Measurements from ENCODE around the gene BTBD9.
"Not testable (repeated sequence)": the region's sequence is repeated elsewhere in the genome, so short reads cannot be mapped to it uniquely, and the experiment has no call there.

The BTBD9 gene

DNA sequence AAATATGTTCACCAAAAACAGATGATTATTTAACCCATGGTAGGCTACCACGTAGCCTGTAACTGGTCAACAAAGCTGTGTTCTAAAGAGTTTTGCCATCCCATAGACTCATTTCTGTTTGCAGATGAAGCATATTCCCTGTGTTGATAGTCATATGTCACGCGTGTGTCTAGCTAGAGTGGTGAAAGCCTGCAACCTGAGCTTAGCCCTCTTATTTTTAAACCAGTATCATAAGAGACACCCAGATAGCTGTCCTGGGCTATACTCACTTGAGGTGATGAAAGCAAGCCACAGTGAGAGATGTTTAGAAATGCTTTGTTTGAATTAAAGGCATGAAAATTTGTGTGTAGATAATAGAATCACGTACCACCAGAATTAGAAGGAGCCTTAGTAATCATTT is 512.4 kb downstream of the BTBD9 start:
- TF ChIP-seq, protein P1, sequence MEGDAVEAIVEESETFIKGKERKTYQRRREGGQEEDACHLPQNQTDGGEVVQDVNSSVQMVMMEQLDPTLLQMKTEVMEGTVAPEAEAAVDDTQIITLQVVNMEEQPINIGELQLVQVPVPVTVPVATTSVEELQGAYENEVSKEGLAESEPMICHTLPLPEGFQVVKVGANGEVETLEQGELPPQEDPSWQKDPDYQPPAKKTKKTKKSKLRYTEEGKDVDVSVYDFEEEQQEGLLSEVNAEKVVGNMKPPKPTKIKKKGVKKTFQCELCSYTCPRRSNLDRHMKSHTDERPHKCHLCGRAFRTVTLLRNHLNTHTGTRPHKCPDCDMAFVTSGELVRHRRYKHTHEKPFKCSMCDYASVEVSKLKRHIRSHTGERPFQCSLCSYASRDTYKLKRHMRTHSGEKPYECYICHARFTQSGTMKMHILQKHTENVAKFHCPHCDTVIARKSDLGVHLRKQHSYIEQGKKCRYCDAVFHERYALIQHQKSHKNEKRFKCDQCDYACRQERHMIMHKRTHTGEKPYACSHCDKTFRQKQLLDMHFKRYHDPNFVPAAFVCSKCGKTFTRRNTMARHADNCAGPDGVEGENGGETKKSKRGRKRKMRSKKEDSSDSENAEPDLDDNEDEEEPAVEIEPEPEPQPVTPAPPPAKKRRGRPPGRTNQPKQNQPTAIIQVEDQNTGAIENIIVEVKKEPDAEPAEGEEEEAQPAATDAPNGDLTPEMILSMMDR (IDR thresholded peaks at IDR 0.05; ENCODE audit: low read depth, low read length, poor library complexity, severe bottlenecking), result no peak
- TF ChIP-seq EZH2phosphoT487 (IDR thresholded peaks at IDR 0.05; ENCODE audit: borderline replicate concordance, low read length), result no peak
- Histone ChIP-seq H3F3A (ENCODE audit: control insufficient read depth, insufficient read depth) (no peaks in the 10 kb centered on the region), H3K4me2 (ENCODE audit: low read length) (no peak overlapping the region), H3K79me2 (ENCODE audit: control insufficient read depth, low read length) (no peaks in the 10 kb centered on the region), H3K27ac (ENCODE audit: low read depth, low read length) (no peak overlapping the region), H3K27me3 (ENCODE audit: control insufficient read depth, low read length) (no peaks in the 10 kb centered on the region), H3K9me2 (replicated peaks; ENCODE audit: control insufficient read depth, low read length) (no peaks in the 10 kb centered on the region), H3K4me1 (ENCODE audit: control insufficient read depth, low read length) (no peaks in the 10 kb centered on the region), H3K4me3 (ENCODE audit: low read length) (no peak overlapping the region), H4K20me1 (ENCODE audit: control insufficient read depth, insufficient read depth, low read depth, low read length) (no peaks in the 10 kb centered on the region), H3K36me3 (ENCODE audit: control insufficient read depth, low read length) (no peaks in the 10 kb centered on the region), H3K9me3 (ENCODE audit: control insufficient read depth, insufficient read depth, low read length) (no peaks in the 10 kb centered on the region)

DNA sequence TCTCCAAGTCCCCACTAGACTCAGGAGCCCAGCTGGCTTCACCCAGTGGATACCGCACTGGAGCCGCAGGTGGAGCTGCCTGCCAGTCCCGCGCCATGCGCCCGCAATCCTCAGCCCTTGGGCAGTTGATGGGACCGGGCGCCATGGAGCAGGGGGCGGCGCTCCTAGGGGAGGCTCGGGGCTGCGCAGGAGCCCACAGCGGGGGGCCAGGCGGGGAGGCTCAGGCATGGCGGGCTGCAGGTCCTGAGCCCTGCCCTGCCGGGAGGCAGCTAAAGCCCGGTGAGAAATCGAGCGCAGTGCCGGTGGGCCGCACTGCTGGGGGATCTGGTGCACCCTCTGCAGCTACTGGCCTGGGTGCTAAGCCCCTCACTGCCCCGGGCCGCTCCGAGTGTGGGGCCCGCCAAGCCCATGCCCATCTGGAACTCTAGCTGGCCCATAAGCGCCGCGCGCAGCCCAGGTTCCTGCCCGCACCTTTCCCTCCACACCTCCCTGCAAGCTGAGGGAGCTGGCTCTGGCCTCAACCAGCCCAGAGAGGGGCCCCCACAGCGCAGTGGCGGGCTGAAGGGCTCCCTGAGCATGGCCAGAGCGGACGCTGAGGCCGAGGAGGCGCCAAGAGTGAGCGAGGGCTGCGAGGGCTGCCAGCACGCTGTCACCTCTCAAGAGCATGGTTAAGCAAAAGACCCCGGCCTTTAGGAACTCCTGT is 515.4 kb downstream of the BTBD9 start:
- H3K79me2 ChIP-seq (ENCODE audit: control insufficient read depth, low read length); H3K9me3 ChIP-seq (ENCODE audit: control insufficient read depth, insufficient read depth, low read length); H3K4me1 ChIP-seq (ENCODE audit: control insufficient read depth, low read length); H3K27ac ChIP-seq (ENCODE audit: low read depth, low read length); H3F3A ChIP-seq (ENCODE audit: control insufficient read depth, insufficient read depth); H3K27me3 ChIP-seq (ENCODE audit: control insufficient read depth, low read length); H3K4me2 ChIP-seq (ENCODE audit: low read length); H3K36me3 ChIP-seq (ENCODE audit: control insufficient read depth, low read length); H4K20me1 ChIP-seq (ENCODE audit: control insufficient read depth, insufficient read depth, low read depth, low read length); H3K9me2 ChIP-seq (replicated peaks; ENCODE audit: control insufficient read depth, low read length); H3K4me3 ChIP-seq (ENCODE audit: low read length): not testable (repeated sequence)

DNA sequence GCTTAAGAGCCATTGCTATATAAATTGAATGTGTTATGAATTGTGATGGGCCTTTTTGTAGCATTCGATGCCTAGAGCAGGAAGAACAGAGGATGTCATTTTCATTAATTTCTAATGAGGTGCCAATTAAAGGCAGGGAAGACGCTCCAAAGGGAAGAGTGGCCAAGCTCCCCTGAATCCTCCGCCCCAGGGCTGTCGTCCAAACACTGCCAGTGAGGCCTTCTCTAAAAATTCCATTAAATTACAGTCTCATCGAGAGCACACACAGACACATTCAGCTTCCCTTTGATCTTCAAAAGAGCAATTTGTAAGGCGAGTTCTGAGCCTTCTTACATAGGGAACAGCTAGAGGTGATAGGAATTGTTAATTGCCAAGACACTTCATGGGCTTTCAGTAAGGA is 520.2 kb downstream of the BTBD9 start:
- no peak overlapping the region for H3K4me3 ChIP-seq (ENCODE audit: low read length)
- H3K27me3 ChIP-seq (ENCODE audit: control insufficient read depth, low read length), result no peaks in the 10 kb centered on the region
- H4K20me1 ChIP-seq (ENCODE audit: control insufficient read depth, insufficient read depth, low read depth, low read length), result no peaks in the 10 kb centered on the region
- TF ChIP-seq, protein P1 (IDR thresholded peaks at IDR 0.05; ENCODE audit: low read depth, low read length, poor library complexity, severe bottlenecking), result no peak
- TF ChIP-seq EZH2phosphoT487 (IDR thresholded peaks at IDR 0.05; ENCODE audit: borderline replicate concordance, low read length), result no peak
- H3K9me2 ChIP-seq (replicated peaks; ENCODE audit: control insufficient read depth, low read length), result no peaks in the 10 kb centered on the region
- H3K4me1 ChIP-seq (ENCODE audit: control insufficient read depth, low read length), result no peaks in the 10 kb centered on the region
- no peak overlapping the region for H3K4me2 ChIP-seq (ENCODE audit: low read length)
- no peaks in the 10 kb centered on the region for H3F3A ChIP-seq (ENCODE audit: control insufficient read depth, insufficient read depth)
- no peaks in the 10 kb centered on the region for H3K9me3 ChIP-seq (ENCODE audit: control insufficient read depth, insufficient read depth, low read length)
- H3K36me3 ChIP-seq (ENCODE audit: control insufficient read depth, low read length), result no peaks in the 10 kb centered on the region
- H3K27ac ChIP-seq (ENCODE audit: low read depth, low read length), result no peak overlapping the region
- no peaks in the 10 kb centered on the region for H3K79me2 ChIP-seq (ENCODE audit: control insufficient read depth, low read length)

DNA sequence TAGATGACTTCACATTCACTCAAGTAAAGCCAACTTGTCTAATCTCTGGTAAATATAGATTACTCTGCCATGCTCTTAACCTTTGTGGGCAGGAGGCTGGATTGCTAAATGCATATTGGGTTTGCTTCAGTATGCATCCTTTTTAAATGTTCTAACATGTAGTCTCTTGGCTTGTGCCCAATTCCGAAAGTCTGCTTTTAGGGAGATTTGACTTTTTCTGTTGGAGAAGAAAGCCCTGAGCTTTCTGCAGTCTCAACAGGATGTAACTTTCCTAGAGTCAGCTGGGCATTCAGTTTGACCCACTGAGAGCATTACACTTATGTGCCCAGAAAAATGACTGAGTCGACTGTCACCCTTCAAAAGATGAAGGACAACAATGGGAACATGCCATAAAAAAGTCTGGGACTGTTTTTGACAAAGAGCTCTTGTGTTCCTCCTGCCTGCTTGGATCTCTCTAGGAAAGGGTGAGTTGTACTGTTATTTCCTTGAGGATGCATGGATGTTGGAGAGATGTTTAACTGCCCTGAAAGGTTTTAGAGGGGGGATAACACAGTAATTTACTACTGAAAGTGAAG is 520.9 kb downstream of the BTBD9 start:
- Histone ChIP-seq H3K4me2 (ENCODE audit: low read length) (no peak overlapping the region), H3K27me3 (ENCODE audit: control insufficient read depth, low read length) (no peaks in the 10 kb centered on the region), H4K20me1 (ENCODE audit: control insufficient read depth, insufficient read depth, low read depth, low read length) (no peaks in the 10 kb centered on the region), H3K36me3 (ENCODE audit: control insufficient read depth, low read length) (no peaks in the 10 kb centered on the region), H3F3A (ENCODE audit: control insufficient read depth, insufficient read depth) (no peaks in the 10 kb centered on the region), H3K9me2 (replicated peaks; ENCODE audit: control insufficient read depth, low read length) (no peaks in the 10 kb centered on the region), H3K27ac (ENCODE audit: low read depth, low read length) (no peak overlapping the region), H3K9me3 (ENCODE audit: control insufficient read depth, insufficient read depth, low read length) (no peaks in the 10 kb centered on the region), H3K79me2 (ENCODE audit: control insufficient read depth, low read length) (no peaks in the 10 kb centered on the region), H3K4me1 (ENCODE audit: control insufficient read depth, low read length) (no peaks in the 10 kb centered on the region), H3K4me3 (ENCODE audit: low read length) (no peak overlapping the region)
- TF ChIP-seq, protein P1 (IDR thresholded peaks at IDR 0.05; ENCODE audit: low read depth, low read length, poor library complexity, severe bottlenecking), result no peak
- TF ChIP-seq EZH2phosphoT487 (IDR thresholded peaks at IDR 0.05; ENCODE audit: borderline replicate concordance, low read length), result no peak

Data from DOHH2 (cell line).